ENCODE results near the gene FASTKD2.

The FASTKD2 gene

DNA sequence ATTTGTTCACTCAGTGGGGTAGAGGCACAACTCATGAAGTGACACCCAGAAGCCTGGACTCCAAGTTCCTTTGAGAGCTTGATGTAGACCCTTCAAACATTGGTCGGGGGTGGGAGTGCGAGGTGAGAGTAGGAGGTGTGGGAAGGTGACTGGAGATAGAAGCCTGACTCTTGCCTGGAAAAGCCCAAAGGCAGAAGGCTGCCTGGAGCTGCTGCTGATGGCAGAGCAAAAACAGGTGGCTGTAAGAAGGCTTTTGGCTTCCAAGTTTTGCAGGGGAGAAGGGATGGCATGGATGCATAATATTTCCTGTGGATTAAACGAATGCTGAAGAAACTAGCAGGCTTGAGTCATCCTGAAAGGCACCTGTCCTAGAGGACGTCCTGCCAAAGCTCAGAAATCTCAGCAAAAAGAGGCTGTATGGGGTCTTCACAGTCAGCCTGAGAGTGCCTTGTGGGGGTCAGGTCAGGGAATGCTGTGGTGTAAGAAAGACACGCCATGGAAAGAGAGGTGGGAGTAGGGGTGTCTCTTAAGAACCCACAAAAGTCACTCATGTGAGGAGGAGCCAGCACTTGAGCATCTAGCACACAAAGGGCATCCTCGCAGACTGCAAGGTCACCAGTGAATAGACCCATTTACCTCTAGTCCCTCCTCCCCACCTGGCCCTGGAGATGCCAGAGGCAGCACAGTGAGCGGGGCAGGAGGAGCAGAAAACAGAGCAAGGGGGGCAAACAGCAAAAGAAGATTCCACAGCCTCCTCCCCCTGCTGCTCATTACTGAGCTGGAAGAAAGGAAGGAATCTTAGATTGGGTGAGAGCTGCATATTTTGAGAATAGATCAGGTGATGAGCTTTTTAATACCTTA, 37.5 kb downstream of the FASTKD2 start:
- CTCF ChIA-PET: interaction anchor here (0.7 to 3.8 kb wide), 3 partner anchors 21 to 670 kb away, joined by 3 to 32 read pairs (median 3); no protein-coding TSS in a partner anchor
- no peaks in the 10 kb centered on the region for H3K36me3 ChIP-seq (ENCODE audit: control insufficient read depth in 2 of 2, insufficient read depth in 1 of 2, low read length in 2 of 2)

DNA sequence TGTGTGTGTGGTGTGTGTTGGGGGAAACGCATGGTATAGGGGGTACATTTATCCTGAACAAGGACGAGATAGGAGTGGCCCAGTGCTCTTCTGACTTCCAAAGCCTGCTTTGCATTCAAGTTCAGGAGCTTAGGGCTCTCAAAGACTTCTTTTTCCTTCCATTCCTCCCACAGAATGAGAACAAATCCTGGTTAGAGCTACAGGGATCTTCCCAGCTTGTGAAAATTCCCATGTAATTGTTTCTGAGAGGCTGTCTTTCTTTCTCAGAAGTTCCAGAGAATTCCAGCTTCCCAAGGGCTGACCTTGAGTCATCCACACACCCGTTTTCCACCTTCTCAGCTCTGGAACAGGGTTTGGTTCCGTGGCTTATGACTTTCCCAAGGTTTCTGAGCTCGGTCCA, 38.9 kb downstream of the FASTKD2 start:
- H3K9me3 ChIP-seq (ENCODE audit: control insufficient read depth, insufficient read depth, low read depth, low read length): no peaks in the 10 kb centered on the region
- ChIA-PET POLR2A (no interaction called here), CTCF (interaction anchor here (1.3 kb wide), 1 partner anchor 669 kb away, joined by 3 read pairs; no protein-coding TSS in a partner anchor)
- no peak overlapping the region for H3K4me3 ChIP-seq (ENCODE audit: low read depth, low read length)
- H3K36me3 ChIP-seq (ENCODE audit: control insufficient read depth in 2 of 2, insufficient read depth in 1 of 2, low read length in 2 of 2): no peaks in the 10 kb centered on the region
- H3K27ac ChIP-seq (ENCODE audit: extremely low read depth, low read depth, low read length): no peak overlapping the region
- no peaks in the 10 kb centered on the region for H3K4me1 ChIP-seq (ENCODE audit: control insufficient read depth, insufficient read depth, low read length)
- TF ChIP-seq, protein P1, sequence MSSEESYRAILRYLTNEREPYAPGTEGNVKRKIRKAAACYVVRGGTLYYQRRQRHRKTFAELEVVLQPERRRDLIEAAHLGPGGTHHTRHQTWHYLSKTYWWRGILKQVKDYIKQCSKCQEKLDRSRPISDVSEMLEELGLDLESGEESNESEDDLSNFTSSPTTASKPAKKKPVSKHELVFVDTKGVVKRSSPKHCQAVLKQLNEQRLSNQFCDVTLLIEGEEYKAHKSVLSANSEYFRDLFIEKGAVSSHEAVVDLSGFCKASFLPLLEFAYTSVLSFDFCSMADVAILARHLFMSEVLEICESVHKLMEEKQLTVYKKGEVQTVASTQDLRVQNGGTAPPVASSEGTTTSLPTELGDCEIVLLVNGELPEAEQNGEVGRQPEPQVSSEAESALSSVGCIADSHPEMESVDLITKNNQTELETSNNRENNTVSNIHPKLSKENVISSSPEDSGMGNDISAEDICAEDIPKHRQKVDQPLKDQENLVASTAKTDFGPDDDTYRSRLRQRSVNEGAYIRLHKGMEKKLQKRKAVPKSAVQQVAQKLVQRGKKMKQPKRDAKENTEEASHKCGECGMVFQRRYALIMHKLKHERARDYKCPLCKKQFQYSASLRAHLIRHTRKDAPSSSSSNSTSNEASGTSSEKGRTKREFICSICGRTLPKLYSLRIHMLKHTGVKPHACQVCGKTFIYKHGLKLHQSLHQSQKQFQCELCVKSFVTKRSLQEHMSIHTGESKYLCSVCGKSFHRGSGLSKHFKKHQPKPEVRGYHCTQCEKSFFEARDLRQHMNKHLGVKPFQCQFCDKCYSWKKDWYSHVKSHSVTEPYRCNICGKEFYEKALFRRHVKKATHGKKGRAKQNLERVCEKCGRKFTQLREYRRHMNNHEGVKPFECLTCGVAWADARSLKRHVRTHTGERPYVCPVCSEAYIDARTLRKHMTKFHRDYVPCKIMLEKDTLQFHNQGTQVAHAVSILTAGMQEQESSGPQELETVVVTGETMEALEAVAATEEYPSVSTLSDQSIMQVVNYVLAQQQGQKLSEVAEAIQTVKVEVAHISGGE (tag by site-specific recombination; conservative IDR thresholded peaks at IDR 0.05; ENCODE audit: low read depth): no peak
- TF ChIP-seq, protein P2, sequence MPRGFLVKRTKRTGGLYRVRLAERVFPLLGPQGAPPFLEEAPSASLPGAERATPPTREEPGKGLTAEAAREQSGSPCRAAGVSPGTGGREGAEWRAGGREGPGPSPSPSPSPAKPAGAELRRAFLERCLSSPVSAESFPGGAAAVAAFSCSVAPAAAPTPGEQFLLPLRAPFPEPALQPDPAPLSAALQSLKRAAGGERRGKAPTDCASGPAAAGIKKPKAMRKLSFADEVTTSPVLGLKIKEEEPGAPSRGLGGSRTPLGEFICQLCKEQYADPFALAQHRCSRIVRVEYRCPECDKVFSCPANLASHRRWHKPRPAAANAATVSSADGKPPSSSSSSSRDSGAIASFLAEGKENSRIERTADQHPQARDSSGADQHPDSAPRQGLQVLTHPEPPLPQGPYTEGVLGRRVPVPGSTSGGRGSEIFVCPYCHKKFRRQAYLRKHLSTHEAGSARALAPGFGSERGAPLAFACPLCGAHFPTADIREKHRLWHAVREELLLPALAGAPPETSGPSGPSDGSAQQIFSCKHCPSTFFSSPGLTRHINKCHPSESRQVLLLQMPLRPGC (tag by site-specific recombination; IDR thresholded peaks at IDR 0.05): no peak
- no peak for TF ChIP-seq ZNF302 (tag by site-specific recombination; IDR thresholded peaks at IDR 0.05; ENCODE audit: low read depth)
- no peak for TF ChIP-seq ZNF184 (tag by site-specific recombination; IDR thresholded peaks at IDR 0.05)
- no peak for TF ChIP-seq MEIS1 (CRISPR knock-in tag; IDR thresholded peaks at IDR 0.05; ENCODE audit: borderline replicate concordance)
- no peak for TF ChIP-seq GLIS2 (tag by site-specific recombination; IDR thresholded peaks at IDR 0.05)
- TF ChIP-seq ZNF776 (tag by site-specific recombination; IDR thresholded peaks at IDR 0.05; ENCODE audit: borderline replicate concordance): no peak
- TF ChIP-seq ZBTB7A (tag by site-specific recombination; IDR thresholded peaks at IDR 0.05; ENCODE audit: low read depth): no peak
- no peak for TF ChIP-seq ZNF239 (tag by site-specific recombination; IDR thresholded peaks at IDR 0.05)
- no peak for TF ChIP-seq ZNF10 (tag by site-specific recombination; IDR thresholded peaks at IDR 0.05)
- TF ChIP-seq, protein P3, sequence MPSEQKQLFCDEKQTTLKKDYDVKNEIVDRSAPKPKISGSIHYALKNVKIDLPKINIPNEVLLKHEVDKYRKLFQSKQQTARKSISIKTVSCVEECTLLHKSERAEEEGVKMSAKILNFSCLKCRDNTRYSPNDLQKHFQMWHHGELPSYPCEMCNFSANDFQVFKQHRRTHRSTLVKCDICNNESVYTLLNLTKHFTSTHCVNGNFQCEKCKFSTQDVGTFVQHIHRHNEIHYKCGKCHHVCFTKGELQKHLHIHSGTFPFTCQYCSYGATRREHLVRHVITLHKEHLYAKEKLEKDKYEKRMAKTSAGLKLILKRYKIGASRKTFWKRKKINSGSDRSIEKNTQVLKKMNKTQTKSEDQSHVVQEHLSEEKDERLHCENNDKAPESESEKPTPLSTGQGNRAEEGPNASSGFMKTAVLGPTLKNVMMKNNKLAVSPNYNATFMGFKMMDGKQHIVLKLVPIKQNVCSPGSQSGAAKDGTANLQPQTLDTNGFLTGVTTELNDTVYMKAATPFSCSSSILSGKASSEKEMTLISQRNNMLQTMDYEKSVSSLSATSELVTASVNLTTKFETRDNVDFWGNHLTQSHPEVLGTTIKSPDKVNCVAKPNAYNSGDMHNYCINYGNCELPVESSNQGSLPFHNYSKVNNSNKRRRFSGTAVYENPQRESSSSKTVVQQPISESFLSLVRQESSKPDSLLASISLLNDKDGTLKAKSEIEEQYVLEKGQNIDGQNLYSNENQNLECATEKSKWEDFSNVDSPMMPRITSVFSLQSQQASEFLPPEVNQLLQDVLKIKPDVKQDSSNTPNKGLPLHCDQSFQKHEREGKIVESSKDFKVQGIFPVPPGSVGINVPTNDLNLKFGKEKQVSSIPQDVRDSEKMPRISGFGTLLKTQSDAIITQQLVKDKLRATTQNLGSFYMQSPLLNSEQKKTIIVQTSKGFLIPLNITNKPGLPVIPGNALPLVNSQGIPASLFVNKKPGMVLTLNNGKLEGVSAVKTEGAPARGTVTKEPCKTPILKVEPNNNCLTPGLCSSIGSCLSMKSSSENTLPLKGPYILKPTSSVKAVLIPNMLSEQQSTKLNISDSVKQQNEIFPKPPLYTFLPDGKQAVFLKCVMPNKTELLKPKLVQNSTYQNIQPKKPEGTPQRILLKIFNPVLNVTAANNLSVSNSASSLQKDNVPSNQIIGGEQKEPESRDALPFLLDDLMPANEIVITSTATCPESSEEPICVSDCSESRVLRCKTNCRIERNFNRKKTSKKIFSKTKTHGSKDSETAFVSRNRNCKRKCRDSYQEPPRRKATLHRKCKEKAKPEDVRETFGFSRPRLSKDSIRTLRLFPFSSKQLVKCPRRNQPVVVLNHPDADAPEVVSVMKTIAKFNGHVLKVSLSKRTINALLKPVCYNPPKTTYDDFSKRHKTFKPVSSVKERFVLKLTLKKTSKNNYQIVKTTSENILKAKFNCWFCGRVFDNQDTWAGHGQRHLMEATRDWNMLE (tag by site-specific recombination; conservative IDR thresholded peaks at IDR 0.05; ENCODE audit: low read depth): no peak
- TF ChIP-seq, protein P4, sequence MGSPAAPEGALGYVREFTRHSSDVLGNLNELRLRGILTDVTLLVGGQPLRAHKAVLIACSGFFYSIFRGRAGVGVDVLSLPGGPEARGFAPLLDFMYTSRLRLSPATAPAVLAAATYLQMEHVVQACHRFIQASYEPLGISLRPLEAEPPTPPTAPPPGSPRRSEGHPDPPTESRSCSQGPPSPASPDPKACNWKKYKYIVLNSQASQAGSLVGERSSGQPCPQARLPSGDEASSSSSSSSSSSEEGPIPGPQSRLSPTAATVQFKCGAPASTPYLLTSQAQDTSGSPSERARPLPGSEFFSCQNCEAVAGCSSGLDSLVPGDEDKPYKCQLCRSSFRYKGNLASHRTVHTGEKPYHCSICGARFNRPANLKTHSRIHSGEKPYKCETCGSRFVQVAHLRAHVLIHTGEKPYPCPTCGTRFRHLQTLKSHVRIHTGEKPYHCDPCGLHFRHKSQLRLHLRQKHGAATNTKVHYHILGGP (tag by site-specific recombination; IDR thresholded peaks at IDR 0.05): no peak

More for the DNA sequence above, 37.5 kb downstream of the FASTKD2 start:
- no peak overlapping the region for H3K4me3 ChIP-seq (ENCODE audit: low read depth, low read length)
- POLR2A ChIA-PET: no interaction called here
- TF ChIP-seq MYNN (tag by site-specific recombination; IDR thresholded peaks at IDR 0.05; ENCODE audit: borderline replicate concordance) (no peak), KLF8 (tag by site-specific recombination; IDR thresholded peaks at IDR 0.05) (no peak), EGR2 (tag by site-specific recombination; IDR thresholded peaks at IDR 0.05; ENCODE audit: low read depth) (no peak), ZNF37A (tag by site-specific recombination; IDR thresholded peaks at IDR 0.05) (no peak), ZNF2 (tag by site-specific recombination; IDR thresholded peaks at IDR 0.05) (no peak), ZNF132 (tag by site-specific recombination; IDR thresholded peaks at IDR 0.05; ENCODE audit: borderline replicate concordance) (no peak), ZNF830 (tag by site-specific recombination; IDR thresholded peaks at IDR 0.05; ENCODE audit: low read depth) (no peak), WT1 (tag by site-specific recombination; IDR thresholded peaks at IDR 0.05) (no peak), RBAK (tag by site-specific recombination; IDR thresholded peaks at IDR 0.05) (no peak), ZNF791 (tag by site-specific recombination; IDR thresholded peaks at IDR 0.05) (no peak), GFI1B (tag by site-specific recombination; IDR thresholded peaks at IDR 0.05) (no peak)
- TF ChIP-seq, protein P5, sequence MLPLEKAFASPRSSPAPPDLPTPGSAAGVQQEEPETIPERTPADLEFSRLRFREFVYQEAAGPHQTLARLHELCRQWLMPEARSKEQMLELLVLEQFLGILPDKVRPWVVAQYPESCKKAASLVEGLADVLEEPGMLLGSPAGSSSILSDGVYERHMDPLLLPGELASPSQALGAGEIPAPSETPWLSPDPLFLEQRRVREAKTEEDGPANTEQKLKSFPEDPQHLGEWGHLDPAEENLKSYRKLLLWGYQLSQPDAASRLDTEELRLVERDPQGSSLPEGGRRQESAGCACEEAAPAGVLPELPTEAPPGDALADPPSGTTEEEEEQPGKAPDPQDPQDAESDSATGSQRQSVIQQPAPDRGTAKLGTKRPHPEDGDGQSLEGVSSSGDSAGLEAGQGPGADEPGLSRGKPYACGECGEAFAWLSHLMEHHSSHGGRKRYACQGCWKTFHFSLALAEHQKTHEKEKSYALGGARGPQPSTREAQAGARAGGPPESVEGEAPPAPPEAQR (tag by site-specific recombination; IDR thresholded peaks at IDR 0.05): no peak
- H3K4me1 ChIP-seq (ENCODE audit: control insufficient read depth, insufficient read depth, low read length): no peaks in the 10 kb centered on the region
- H3K27ac ChIP-seq (ENCODE audit: extremely low read depth, low read depth, low read length): no peak overlapping the region
- H3K9me3 ChIP-seq (ENCODE audit: control insufficient read depth, insufficient read depth, low read depth, low read length): no peaks in the 10 kb centered on the region
